Measurements from ENCODE around the gene DARS1.

DARS1 gene

GRCh38 chr2:135874777-135875365 is 110.6 kb downstream of the DARS1 start:
- no peak for DNase-seq

- DNase-seq: no peak
Observed at GRCh38 chr2:135870571-135870970, 114.9 kb downstream of the DARS1 start.

GRCh38 chr2:135863233-135863632 is 122.2 kb downstream of the DARS1 start:
- no peak for DNase-seq

GRCh38 chr2:135862718-135863117 is 122.7 kb downstream of the DARS1 start:
- no peak for DNase-seq
